ENCODE results near the gene C4orf50. TPM values are rescaled to one million over a fixed set of nuclear protein-coding genes. Genes with fewer than 3 reads are reported as not detected.
"Not testable (repeated sequence)": the region's sequence is repeated elsewhere in the genome, so short reads cannot be mapped to it uniquely, and the experiment has no call there.

C4orf50 gene
- total and polyA plus RNA-seq, 2 experiments from 2014 or later = not detected

DNA sequence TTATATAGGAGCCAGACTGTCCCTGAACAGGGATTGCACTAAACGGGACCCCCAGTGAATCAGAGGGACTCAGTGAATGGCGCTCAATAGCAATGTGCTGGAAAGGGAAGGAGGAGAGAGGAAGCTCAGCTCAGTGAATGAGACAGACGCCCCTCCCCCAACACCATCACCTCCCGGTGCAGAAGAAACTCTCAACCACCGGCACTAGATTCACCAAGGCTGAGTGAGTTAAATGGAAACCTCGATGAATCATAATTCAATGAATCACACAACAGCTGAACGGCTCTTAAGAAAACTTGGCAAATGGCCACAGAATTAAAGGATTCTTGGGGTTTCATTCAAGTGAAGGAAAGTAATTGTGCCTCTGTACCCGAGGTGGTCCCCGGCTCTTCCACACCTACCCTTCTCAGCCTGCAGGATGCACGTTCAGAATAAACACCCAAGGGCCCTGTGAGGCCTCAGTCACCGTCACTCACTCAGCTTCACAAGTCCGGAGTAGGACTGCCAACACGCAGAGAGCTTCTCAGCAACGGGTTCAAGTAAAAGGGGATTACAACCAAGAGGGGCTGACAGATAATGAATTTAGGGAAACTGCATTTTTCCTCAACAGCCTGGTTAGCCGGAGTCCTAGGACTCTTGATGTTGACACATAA, 154.6 kb downstream of the C4orf50 start:
- H3K27ac ChIP-seq = no peak overlapping the region
- 0 out of 2 replicates have a peak, but pooled peaks cover 6% of the 10 kb centered on the region for H3K4me1 ChIP-seq (ENCODE audit: insufficient read depth)
- H3K36me3 ChIP-seq (ENCODE audit: low read depth) = no peaks in the 10 kb centered on the region
- 42 to 44% methylated on average over 15 of the region's 15 CpGs for WGBS, 2 experiments (ENCODE audit: low coverage in 1 of 2, low lambda C conversion rate in 2 of 2, missing lambda C conversion rate in 2 of 2)
- 0 out of 2 replicates have a peak, but pooled peaks cover 5% of the 10 kb centered on the region for H3K27me3 ChIP-seq (replicated peaks; ENCODE audit: insufficient read depth)
- TF ChIP-seq EZH2phosphoT487 (IDR thresholded peaks at IDR 0.05; ENCODE audit: insufficient read depth, low read depth) (no peak), EZH2 (IDR thresholded peaks at IDR 0.05; ENCODE audit: insufficient read depth, poor library complexity, severe bottlenecking) (no peak)
- H3K9me3 ChIP-seq (ENCODE audit: low read depth) = no peaks in the 10 kb centered on the region
- H4K20me1 ChIP-seq (ENCODE audit: insufficient read depth) = no peaks in the 10 kb centered on the region
- no peak overlapping the region for H3K9ac ChIP-seq
- H3K79me2 ChIP-seq (ENCODE audit: insufficient read depth) = no peaks in the 10 kb centered on the region
- H3F3A ChIP-seq (ENCODE audit: insufficient read depth) = no peaks in the 10 kb centered on the region
- no peak overlapping the region for H2AFZ ChIP-seq
- in situ Hi-C loops (cut with MboI) = no loop called here
- DNase-seq = peak; percentile 93
- no peaks in the 10 kb centered on the region for H3K9me2 ChIP-seq (ENCODE audit: insufficient read depth)
- no peak overlapping the region for H3K4me3 ChIP-seq
- H3K4me2 ChIP-seq (ENCODE audit: unreplicated experiment) = no peak overlapping the region

DNA sequence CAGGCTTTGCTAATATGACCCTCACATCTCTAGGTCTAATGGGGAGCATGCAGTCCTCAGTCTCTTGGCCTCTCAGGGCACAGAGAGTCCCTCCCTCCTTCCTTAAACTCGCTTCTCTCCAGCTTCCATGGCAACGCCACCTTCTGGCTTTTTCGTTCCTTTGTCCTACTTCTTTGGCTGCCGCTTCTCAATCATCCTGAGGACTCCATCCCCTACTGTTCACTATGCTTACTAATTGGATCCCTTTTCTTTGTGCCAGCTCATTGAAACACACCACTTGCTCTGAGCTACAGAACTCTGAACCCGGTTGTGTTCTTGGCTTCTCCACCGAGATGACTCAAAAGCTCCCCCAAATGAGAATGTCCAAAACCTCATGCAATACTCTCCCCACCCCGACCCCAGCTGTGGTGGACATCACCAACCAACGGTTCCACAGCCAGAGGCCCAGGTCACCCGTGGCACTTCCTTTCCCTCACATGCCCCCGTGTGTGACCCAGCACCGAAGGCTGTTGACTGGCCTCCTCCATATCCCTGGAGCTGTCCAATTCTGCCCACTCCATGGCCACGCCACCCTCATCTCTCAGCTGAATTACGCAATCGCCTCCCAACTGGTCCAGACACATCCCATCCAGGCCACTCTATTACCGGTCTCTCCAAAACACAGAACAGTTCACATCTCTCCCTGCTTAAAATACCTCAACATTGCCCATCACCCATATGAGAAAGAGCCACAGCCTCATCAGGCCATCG, 160.0 kb downstream of the C4orf50 start:
- no peaks in the 10 kb centered on the region for H3K79me2 ChIP-seq (ENCODE audit: insufficient read depth)
- no peaks in the 10 kb centered on the region for H3K9me3 ChIP-seq (ENCODE audit: low read depth)
- H2AFZ ChIP-seq = no peak overlapping the region
- H4K20me1 ChIP-seq (ENCODE audit: insufficient read depth) = no peaks in the 10 kb centered on the region
- TF ChIP-seq EZH2 (IDR thresholded peaks at IDR 0.05; ENCODE audit: insufficient read depth, poor library complexity, severe bottlenecking) = no peak
- no peak for TF ChIP-seq EZH2phosphoT487 (IDR thresholded peaks at IDR 0.05; ENCODE audit: insufficient read depth, low read depth)
- H3K9ac ChIP-seq = no peak overlapping the region
- no peaks in the 10 kb centered on the region for H3F3A ChIP-seq (ENCODE audit: insufficient read depth)
- H3K4me2 ChIP-seq (ENCODE audit: unreplicated experiment) = no peak overlapping the region
- in situ Hi-C loops (cut with MboI) = no loop called here
- H3K9me2 ChIP-seq (ENCODE audit: insufficient read depth) = no peaks in the 10 kb centered on the region
- H3K4me3 ChIP-seq = no peak overlapping the region
- H3K27me3 ChIP-seq (replicated peaks; ENCODE audit: insufficient read depth) = 0 out of 2 replicates have a peak, but pooled peaks cover 5% of the 10 kb centered on the region
- H3K27ac ChIP-seq = no peak overlapping the region
- WGBS, 2 experiments (ENCODE audit: low coverage in 1 of 2, low lambda C conversion rate in 2 of 2, missing lambda C conversion rate in 2 of 2) = 59 to 63% methylated on average over 16 of the region's 16 CpGs
- 0 out of 2 replicates have a peak, but pooled peaks cover under 1% of the 10 kb centered on the region for H3K4me1 ChIP-seq (ENCODE audit: insufficient read depth)
- H3K36me3 ChIP-seq (ENCODE audit: low read depth) = no peaks in the 10 kb centered on the region
- DNase-seq = no peak

DNA sequence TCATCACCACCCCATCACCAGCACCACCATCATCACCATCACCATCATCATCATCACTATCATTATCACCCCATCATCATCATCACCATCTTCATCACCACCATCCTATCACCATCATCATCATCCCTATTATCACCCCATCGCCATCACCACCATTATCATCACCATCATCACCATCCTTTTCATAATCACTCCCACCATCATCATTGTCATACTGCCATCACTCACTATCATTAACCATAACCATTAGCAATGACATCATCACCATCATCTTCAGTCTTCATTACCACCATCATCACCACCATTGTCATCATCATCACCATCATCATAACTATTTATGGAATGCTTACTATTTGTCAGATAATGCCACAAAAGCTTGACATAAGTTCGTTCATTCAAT, 161.0 kb downstream of the C4orf50 start:
- in situ Hi-C loops (cut with MboI) = no loop called here
- H3K4me2 ChIP-seq (ENCODE audit: unreplicated experiment) = no peak overlapping the region
- H2AFZ ChIP-seq = no peak overlapping the region
- H3K79me2 ChIP-seq (ENCODE audit: insufficient read depth) = no peaks in the 10 kb centered on the region
- no peaks in the 10 kb centered on the region for H3K4me1 ChIP-seq (ENCODE audit: insufficient read depth)
- H3K4me3 ChIP-seq = no peak overlapping the region
- H4K20me1 ChIP-seq (ENCODE audit: insufficient read depth) = no peaks in the 10 kb centered on the region
- H3F3A ChIP-seq (ENCODE audit: insufficient read depth) = no peaks in the 10 kb centered on the region
- 20 to 31% methylated on average over 2 of the region's 2 CpGs for WGBS, 2 experiments (ENCODE audit: low coverage in 1 of 2, low lambda C conversion rate in 2 of 2, missing lambda C conversion rate in 2 of 2)
- TF ChIP-seq EZH2phosphoT487 (IDR thresholded peaks at IDR 0.05; ENCODE audit: insufficient read depth, low read depth) = no peak
- no peak for TF ChIP-seq EZH2 (IDR thresholded peaks at IDR 0.05; ENCODE audit: insufficient read depth, poor library complexity, severe bottlenecking)
- H3K9me3 ChIP-seq (ENCODE audit: low read depth) = no peaks in the 10 kb centered on the region
- no peaks in the 10 kb centered on the region for H3K36me3 ChIP-seq (ENCODE audit: low read depth)
- no peaks in the 10 kb centered on the region for H3K9me2 ChIP-seq (ENCODE audit: insufficient read depth)
- H3K27me3 ChIP-seq (replicated peaks; ENCODE audit: insufficient read depth) = peaks cover 13% of the 10 kb centered on the region; the same call in 1 of the 2 replicates
- H3K27ac ChIP-seq = no peak overlapping the region
- no peak for DNase-seq
- H3K9ac ChIP-seq = no peak overlapping the region

GRCh38 chr4:5856362-5856761, 161.9 kb downstream of the C4orf50 start:
- H3K9me2 ChIP-seq (ENCODE audit: insufficient read depth); H3K4me3 ChIP-seq; in situ Hi-C loops (cut with MboI); H3K27ac ChIP-seq; H4K20me1 ChIP-seq (ENCODE audit: insufficient read depth); H3K9ac ChIP-seq; H3F3A ChIP-seq (ENCODE audit: insufficient read depth); H3K79me2 ChIP-seq (ENCODE audit: insufficient read depth); H2AFZ ChIP-seq; DNase-seq; H3K36me3 ChIP-seq (ENCODE audit: low read depth); H3K4me2 ChIP-seq (ENCODE audit: unreplicated experiment); H3K9me3 ChIP-seq (ENCODE audit: low read depth); H3K4me1 ChIP-seq (ENCODE audit: insufficient read depth): not testable (repeated sequence)
- H3K27me3 ChIP-seq (replicated peaks; ENCODE audit: insufficient read depth) = peaks cover 21% of the 10 kb centered on the region; the same call in 1 of the 2 replicates
- 70 to 88% methylated on average over 3 of the region's 3 CpGs for WGBS, 2 experiments (ENCODE audit: low coverage in 1 of 2, low lambda C conversion rate in 2 of 2, missing lambda C conversion rate in 2 of 2)

All from GM23248 (cell line).